Endometrial microvascular endothelial cells (primary cell): ENCODE measurements around the gene RLN3. TPM values are rescaled to one million over a fixed set of nuclear protein-coding genes. Genes with fewer than 3 reads are reported as not detected.
"Not testable (repeated sequence)": the region's sequence is repeated elsewhere in the genome, so short reads cannot be mapped to it uniquely, and the experiment has no call there.

ENCODE experiments used
- in situ Hi-C: cut with HindIII; loops from 2 replicates; pipeline ENCODE4 v1.10.0; 2017; ENCODE audit warnings: low sequenced_read_pairs, low pct_unique_long_range_greater_than_20kb; ENCODE audit errors: inconsistent ontology term
- total RNA-seq: library from RNA; depleted of rRNA; stranded (reverse); fragments of >200 nt; gene quantifications from one replicate; pipeline ENCODE4 v1.2.3, GENCODE V29; 2015; ENCODE audit errors: inconsistent ontology term

Gene RLN3
- total RNA-seq, 1 donor from 2014 or later, result not detected

GRCh38 chr19:14048443-14049153 is 20.6 kb downstream of the RLN3 start:
- in situ Hi-C loops, result no loop called here

- in situ Hi-C loops, result no loop called here
Observed at GRCh38 chr19:14050512-14050911, 22.6 kb downstream of the RLN3 start.

GRCh38 chr19:14050961-14051360 is 23.0 kb downstream of the RLN3 start:
- in situ Hi-C loops, result not testable (repeated sequence)

- in situ Hi-C loops, result no loop called here
Observed at GRCh38 chr19:14051980-14052379, 24.0 kb downstream of the RLN3 start.

- in situ Hi-C loops, result no loop called here
Observed at GRCh38 chr19:14052470-14052869, 24.5 kb downstream of the RLN3 start.

- in situ Hi-C loops, result no loop called here
Observed at GRCh38 chr19:14053032-14053431, 25.1 kb downstream of the RLN3 start.

GRCh38 chr19:14053500-14053899 is 25.6 kb downstream of the RLN3 start:
- in situ Hi-C loops, result no loop called here

- in situ Hi-C loops, result no loop called here
Observed at GRCh38 chr19:14054099-14054498, 26.2 kb downstream of the RLN3 start.

- in situ Hi-C loops, result no loop called here
Observed at GRCh38 chr19:14054721-14055120, 26.8 kb downstream of the RLN3 start.

GRCh38 chr19:14055396-14055795 is 27.4 kb downstream of the RLN3 start:
- in situ Hi-C loops, result no loop called here

- in situ Hi-C loops, result no loop called here
Observed at GRCh38 chr19:14056069-14056666, 28.2 kb downstream of the RLN3 start.

GRCh38 chr19:14056741-14057356 is 28.9 kb downstream of the RLN3 start:
- in situ Hi-C loops, result no loop called here

- in situ Hi-C loops, result no loop called here
Observed at GRCh38 chr19:14058182-14059092, 30.5 kb downstream of the RLN3 start.

- in situ Hi-C loops, result no loop called here
Observed at GRCh38 chr19:14059093-14059480, 31.1 kb downstream of the RLN3 start.

GRCh38 chr19:14059652-14060155 is 31.8 kb downstream of the RLN3 start:
- in situ Hi-C loops, result no loop called here

GRCh38 chr19:14061081-14061749 is 33.3 kb downstream of the RLN3 start:
- in situ Hi-C loops, result no loop called here

GRCh38 chr19:14061751-14062557 is 34.0 kb downstream of the RLN3 start, which contains the start of gene PALM3:
TSS of gene PALM3 (minus strand) at chr19:14062076. CDS start at chr19:14061980, 96 bp downstream.
- in situ Hi-C loops, result no loop called here

GRCh38 chr19:14062558-14062855 is 34.6 kb downstream of the RLN3 start:
- in situ Hi-C loops, result no loop called here
